Cardiac septum (tissue), 1 donor: ENCODE measurements around the gene SNED1. TPM values are rescaled to one million over a fixed set of nuclear protein-coding genes. Genes with fewer than 3 reads are reported as not detected.
A peak's percentile ranks its signal among the peaks of the same experiment; 100 is the strongest.

Experiments used
- DNase-seq: peaks from one replicate; pipeline ENCODE4 v3.0.0-alpha.2; 2020; ENCODE audit warnings: low spot score
- intact Hi-C: fragments of 100-400 bp; cut with DNase I; formaldehyde crosslinking; loops from one replicate; pipeline ENCODE4 v1.14.0; 2022
- total RNA-seq: library from RNA; stranded (reverse); fragmentation: NEBNext Ultra II Directional; extraction: Animal tissue kit (Norgen Biotek cat#: 25700); gene quantifications from one replicate; pipeline ENCODE4 v1.2.1, GENCODE V29; 2021
- donor health status: DM: no; HTN: no; CAD: no.

SNED1 gene
- total RNA-seq, 1 donor from 2014 or later = 9.7 TPM

GRCh38 chr2:241011751-241012510 is 13.5 kb downstream of the SNED1 start:
- intact Hi-C loops = no loop called here
- peak; percentile 57 for DNase-seq

- intact Hi-C loops = no loop called here
- peak; percentile 19 for DNase-seq
Measured at GRCh38 chr2:241014224-241014623, 15.8 kb downstream of the SNED1 start.

- intact Hi-C loops = no loop called here
- DNase-seq = peak; percentile 56
Measured at GRCh38 chr2:241014764-241015163, 16.3 kb downstream of the SNED1 start.

GRCh38 chr2:241015439-241015838 is 17.0 kb downstream of the SNED1 start:
- intact Hi-C loops = no loop called here
- peak; percentile 59 for DNase-seq

- DNase-seq = peak; percentile 70
- intact Hi-C loops = no loop called here
Measured at GRCh38 chr2:241017228-241017940, 19.0 kb downstream of the SNED1 start.

- intact Hi-C loops = no loop called here
- DNase-seq = peak; percentile 65
Measured at GRCh38 chr2:241018051-241018891, 19.9 kb downstream of the SNED1 start.

- intact Hi-C loops = no loop called here
- peak; percentile 31 for DNase-seq
Measured at GRCh38 chr2:241019441-241020139, 21.2 kb downstream of the SNED1 start.

GRCh38 chr2:241020201-241020600 is 21.8 kb downstream of the SNED1 start:
- DNase-seq = peak; percentile 70
- intact Hi-C loops = no loop called here

- intact Hi-C loops = no loop called here
- peak; percentile 33 for DNase-seq
Measured at GRCh38 chr2:241020629-241021190, 22.3 kb downstream of the SNED1 start.

- intact Hi-C loops = no loop called here
- DNase-seq = no peak
Measured at GRCh38 chr2:241025639-241026038, 27.2 kb downstream of the SNED1 start.

- intact Hi-C loops = no loop called here
- peak; percentile 46 for DNase-seq
Measured at GRCh38 chr2:241029599-241030332, 31.3 kb downstream of the SNED1 start.

- intact Hi-C loops = no loop called here
- DNase-seq = peak; percentile 65
Measured at GRCh38 chr2:241030333-241030680, 31.9 kb downstream of the SNED1 start.

- intact Hi-C loops = no loop called here
- DNase-seq = no peak
Measured at GRCh38 chr2:241030883-241031282, 32.5 kb downstream of the SNED1 start.

- peak; percentile 71 for DNase-seq
- intact Hi-C loops = no loop called here
Measured at GRCh38 chr2:241031436-241032165, 33.2 kb downstream of the SNED1 start.

GRCh38 chr2:241033336-241033987 is 35.0 kb downstream of the SNED1 start:
- intact Hi-C loops = no loop called here
- peak; percentile 65 for DNase-seq

GRCh38 chr2:241033994-241034393 is 35.6 kb downstream of the SNED1 start:
- DNase-seq = peak; percentile 44
- intact Hi-C loops = no loop called here

- DNase-seq = peak; percentile 67
- intact Hi-C loops = no loop called here
Measured at GRCh38 chr2:241034490-241035141, 36.2 kb downstream of the SNED1 start.
